ENCODE results near the gene S100A16. TPM values are rescaled to one million over a fixed set of nuclear protein-coding genes. Genes with fewer than 3 reads are reported as not detected.

The S100A16 gene
- total RNA-seq, 1 donor from 2014 or later, result not detected

- Mint-ChIP-seq H3K27ac (peak within 1 kb of the TSS; percentile 91), H3K4me3 (peak within 1 kb of the TSS; percentile 96), H3K36me3 (ENCODE audit: low read depth) (peaks cover 38% of the 10 kb centered on the region), H3K27me3 (no peaks in the 10 kb centered on the region), H3K9me3 (no peaks in the 10 kb centered on the region), H3K4me1 (peaks cover 14% of the 10 kb centered on the region)
- ChIA-PET POLR2A (interaction anchor here (0.6 to 3.2 kb wide), 16 partner anchors 11 to 727 kb away, joined by 3 to 37 read pairs (median 6); partner anchors contain the start of genes CHTOP, ILF2, INTS3 and JTB), CTCF (interaction anchor here (1.6 kb wide), 1 partner anchor 87 kb away, joined by 9 read pairs; no protein-coding TSS in a partner anchor)
- no peak for TF ChIP-seq CTCF (IDR thresholded peaks at IDR 0.05)
- DNase-seq (peak; percentile 94), ATAC-seq (ENCODE audit: low read depth) (peak; percentile 99)
- intact Hi-C loops (cut with micrococcal nuclease), result loop anchor here (1.0 to 5.0 kb wide), 5 partner anchors 13 to 148 kb away; partner anchors contain the start of gene CHTOP
These were observed 45.6 kb upstream of the S100A16 start, which contains the start of gene SNAPIN for GRCh38 chr1:153658400-153659174. Gene SNAPIN, plus strand, starts transcription at chr1:153658703. Its CDS starts 41 bp downstream, at chr1:153658744.

- Mint-ChIP-seq H3K9me3 (no peaks in the 10 kb centered on the region), H3K27me3 (no peaks in the 10 kb centered on the region), H3K4me1 (peaks cover 14% of the 10 kb centered on the region), H3K36me3 (ENCODE audit: low read depth) (peaks cover 8% of the 10 kb centered on the region), H3K27ac (no peak overlapping the region), H3K4me3 (no peak overlapping the region)
- no peak for DNase-seq
- no peak for ATAC-seq (ENCODE audit: low read depth)
- CTCF ChIA-PET, result no interaction called here
- POLR2A ChIA-PET, result interaction anchor here (0.8 kb wide), 1 partner anchor 90 kb away, joined by 3 read pairs; no protein-coding TSS in a partner anchor
- no peak for TF ChIP-seq CTCF (IDR thresholded peaks at IDR 0.05)
- intact Hi-C loops (cut with micrococcal nuclease), result loop anchor here (5.0 kb wide), 1 partner anchor 83 kb away; no protein-coding TSS in a partner anchor
These were observed 42.4 kb upstream of the S100A16 start for GRCh38 chr1:153655333-153655732.

GRCh38 chr1:153652805-153653500 lies 40.0 kb upstream of the S100A16 start:
- no peak for DNase-seq
- no peak for TF ChIP-seq CTCF (IDR thresholded peaks at IDR 0.05)
- ChIA-PET POLR2A (interaction anchor here (0.5 to 2.2 kb wide), 3 partner anchors 13 to 27 kb away, joined by 4 to 12 read pairs (median 8); partner anchors contain the start of gene CHTOP), CTCF (interaction anchor here (1.1 kb wide), 1 partner anchor 9 kb away, joined by 3 read pairs; no protein-coding TSS in a partner anchor)
- intact Hi-C loops (cut with micrococcal nuclease), result no loop called here
- Mint-ChIP-seq H3K27me3 (no peaks in the 10 kb centered on the region), H3K27ac (no peak overlapping the region), H3K36me3 (ENCODE audit: low read depth) (peaks cover under 1% of the 10 kb centered on the region), H3K9me3 (no peaks in the 10 kb centered on the region), H3K4me3 (no peak overlapping the region), H3K4me1 (peaks cover 4% of the 10 kb centered on the region)
- no peak for ATAC-seq (ENCODE audit: low read depth)

- Mint-ChIP-seq H3K4me1 (peaks cover 4% of the 10 kb centered on the region), H3K27me3 (no peaks in the 10 kb centered on the region), H3K27ac (no peak overlapping the region), H3K9me3 (no peaks in the 10 kb centered on the region), H3K4me3 (no peak overlapping the region), H3K36me3 (ENCODE audit: low read depth) (peaks cover 9% of the 10 kb centered on the region)
- ATAC-seq (ENCODE audit: low read depth), result no peak
- ChIA-PET POLR2A (interaction anchor here (2.2 kb wide), 2 partner anchors 12 to 18 kb away, joined by 8 to 12 read pairs; partner anchors contain the start of gene CHTOP), CTCF (interaction anchor here (1.1 kb wide), 1 partner anchor 8 kb away, joined by 3 read pairs; no protein-coding TSS in a partner anchor)
- intact Hi-C loops (cut with micrococcal nuclease), result no loop called here
- DNase-seq, result no peak
- no peak for TF ChIP-seq CTCF (IDR thresholded peaks at IDR 0.05)
These were observed 38.8 kb upstream of the S100A16 start for GRCh38 chr1:153651771-153652170.
